Sigmoid colon (tissue), 4 donors: ENCODE measurements around the gene MYL3.

Source experiments
- EP300 ChIP-seq, 4 donors: sonication (generic); formaldehyde crosslinking; IDR thresholded peaks; one replicate each; pipeline ENCODE4 v1.6.1; 2017; ENCODE audit warnings: antibody characterized with exemption in 4 of 4
- POLR2A ChIP-seq, 2 donors: fragments of 450-650 bp; IDR thresholded peaks; one replicate each; pipeline ENCODE4 v1.6.1; 2016; ENCODE audit warnings: antibody characterized with exemption in 2 of 2, mild to moderate bottlenecking in 2 of 2, moderate library complexity in 2 of 2

DNA sequence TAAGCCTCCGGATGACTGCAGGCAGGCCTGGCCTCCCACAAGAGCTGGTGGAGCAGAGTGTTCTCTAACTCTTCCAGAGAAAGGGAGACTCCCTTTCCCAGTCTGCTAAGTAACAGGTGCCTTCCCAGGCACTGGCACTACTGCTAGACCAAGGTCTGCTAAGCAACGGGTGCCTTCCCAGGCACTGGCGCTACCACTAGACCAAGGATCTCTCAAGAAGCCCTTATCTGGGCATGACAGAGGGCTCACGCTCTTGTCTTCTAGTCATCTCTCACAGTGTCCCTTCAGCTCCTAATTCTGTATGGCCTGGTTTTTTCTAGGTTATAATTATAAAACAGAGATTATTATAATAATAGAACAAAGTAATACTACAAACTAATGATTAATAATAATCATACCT is 27.8 kb downstream of the MYL3 start:
- TF ChIP-seq POLR2A (IDR thresholded peaks at IDR 0.05) (no peak), EP300 (IDR thresholded peaks at IDR 0.05) (no peak)
